ENCODE results near the gene POLR1D.

The POLR1D gene, protein sequence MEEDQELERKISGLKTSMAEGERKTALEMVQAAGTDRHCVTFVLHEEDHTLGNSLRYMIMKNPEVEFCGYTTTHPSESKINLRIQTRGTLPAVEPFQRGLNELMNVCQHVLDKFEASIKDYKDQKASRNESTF

DNA sequence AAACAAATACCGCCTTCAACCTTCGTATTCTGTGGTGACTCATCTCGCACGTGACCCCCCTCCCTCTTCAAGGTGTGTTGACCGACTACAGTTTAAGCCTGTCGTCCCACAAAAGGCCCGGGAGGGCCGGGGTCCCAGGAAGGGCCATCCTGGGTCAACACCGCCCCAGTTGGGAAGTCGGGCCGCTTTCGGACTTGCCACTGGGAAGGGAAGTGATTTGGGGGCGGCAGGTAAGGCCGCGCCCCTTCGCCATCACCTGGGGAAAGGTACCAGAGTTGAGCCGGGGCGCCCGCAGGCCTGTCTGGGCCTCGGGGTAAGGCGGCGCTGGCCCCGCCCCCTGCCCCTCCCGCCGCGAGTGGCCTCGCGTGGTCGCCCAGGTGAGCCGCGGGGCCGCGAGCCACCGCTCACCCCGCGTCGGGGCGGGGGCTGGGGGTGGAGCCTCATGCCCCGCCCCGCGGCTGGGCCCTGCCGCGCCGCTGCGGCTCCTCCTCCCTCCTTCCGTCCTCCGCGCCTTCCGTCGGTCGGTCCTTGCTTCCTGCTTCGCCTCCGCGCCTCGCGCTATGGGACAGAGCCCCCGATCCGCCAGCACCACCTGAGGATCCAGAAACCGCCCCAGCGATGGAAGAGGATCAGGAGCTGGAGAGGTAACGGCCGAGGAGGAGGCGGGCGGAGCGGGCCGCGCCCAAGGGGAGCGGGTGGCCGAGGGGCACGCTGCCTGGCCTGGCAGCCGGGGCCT, at the start of gene POLR1D:
TSS of gene POLR1D (plus strand) at position 527 of the 736 bp plus-strand sequence. CDS start at position 619, 92 bp downstream.
- peak; percentile 89 for DNase-seq (ENCODE audit: low read depth, low spot score)

DNA sequence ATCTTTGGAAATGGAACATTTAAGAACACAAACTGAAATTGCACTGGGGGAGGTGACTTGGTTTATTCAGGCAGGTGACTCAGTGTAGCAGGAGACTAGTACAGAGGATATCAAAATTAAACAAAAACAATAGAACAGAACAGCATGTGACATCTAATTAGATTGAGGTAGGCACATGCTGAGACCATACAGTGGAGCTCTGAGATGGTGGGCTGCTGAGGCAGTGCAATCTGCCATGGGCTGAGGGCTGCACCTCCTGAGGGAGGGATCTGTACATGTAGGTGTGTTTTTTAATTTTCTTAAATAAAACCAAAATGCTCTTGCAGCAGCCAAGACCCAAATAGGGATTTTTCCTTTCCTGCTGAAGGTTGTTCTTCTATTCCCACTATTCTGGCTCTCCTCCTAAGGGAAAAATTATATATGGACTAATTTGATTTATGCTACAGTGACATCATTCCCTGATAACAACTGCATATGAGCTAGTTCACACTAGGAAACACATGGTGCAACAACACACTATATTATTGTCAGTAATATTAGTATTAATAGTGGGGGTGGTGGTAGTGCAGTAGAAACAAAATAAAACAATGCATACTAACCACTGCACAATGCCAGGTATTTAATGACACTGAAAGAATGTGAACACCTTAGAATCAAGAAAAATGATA, 49.3 kb upstream of the POLR1D start:
- DNase-seq (ENCODE audit: low read depth, low spot score), result no peak

DNA sequence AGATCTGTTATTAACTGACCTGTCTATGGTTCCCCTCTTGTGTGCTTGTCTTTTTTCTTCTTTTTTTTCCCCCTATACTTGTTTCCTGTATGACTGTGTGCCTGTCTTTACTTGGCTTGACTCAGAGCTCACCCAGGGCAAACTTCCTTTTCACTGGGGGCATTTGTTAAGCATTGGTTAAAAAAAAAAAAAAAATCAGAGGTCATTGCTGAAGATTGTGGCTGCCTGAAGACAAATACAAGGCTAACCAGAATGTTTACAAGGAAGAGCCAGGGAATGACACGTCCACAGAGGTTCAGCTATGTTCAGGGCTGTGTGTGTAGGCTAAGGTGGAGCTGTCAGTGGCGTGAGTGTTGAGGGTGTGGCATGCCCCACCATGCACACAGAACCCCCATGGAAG, 48.4 kb upstream of the POLR1D start:
- peak; percentile 5 for DNase-seq (ENCODE audit: low read depth, low spot score)

DNA sequence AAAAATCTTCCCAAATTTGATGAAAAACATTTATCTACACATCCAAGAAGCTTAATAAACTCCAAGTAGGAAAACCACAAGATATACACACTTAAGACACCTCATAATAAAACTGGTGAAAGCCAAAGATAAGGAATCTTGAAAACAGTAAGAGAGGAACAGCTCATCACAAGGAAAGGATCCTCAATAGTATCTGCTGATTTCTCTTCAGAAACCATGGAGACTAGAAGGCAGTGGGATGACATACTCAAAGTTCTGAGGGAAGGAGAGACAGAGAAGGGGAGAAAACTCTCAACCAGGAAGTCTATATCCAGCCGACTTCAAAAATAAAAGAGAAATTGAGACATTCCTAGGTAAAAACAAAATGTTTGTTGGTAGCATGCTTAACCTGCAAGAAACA, 47.0 kb upstream of the POLR1D start:
- no peak for DNase-seq (ENCODE audit: low read depth, low spot score)

DNA sequence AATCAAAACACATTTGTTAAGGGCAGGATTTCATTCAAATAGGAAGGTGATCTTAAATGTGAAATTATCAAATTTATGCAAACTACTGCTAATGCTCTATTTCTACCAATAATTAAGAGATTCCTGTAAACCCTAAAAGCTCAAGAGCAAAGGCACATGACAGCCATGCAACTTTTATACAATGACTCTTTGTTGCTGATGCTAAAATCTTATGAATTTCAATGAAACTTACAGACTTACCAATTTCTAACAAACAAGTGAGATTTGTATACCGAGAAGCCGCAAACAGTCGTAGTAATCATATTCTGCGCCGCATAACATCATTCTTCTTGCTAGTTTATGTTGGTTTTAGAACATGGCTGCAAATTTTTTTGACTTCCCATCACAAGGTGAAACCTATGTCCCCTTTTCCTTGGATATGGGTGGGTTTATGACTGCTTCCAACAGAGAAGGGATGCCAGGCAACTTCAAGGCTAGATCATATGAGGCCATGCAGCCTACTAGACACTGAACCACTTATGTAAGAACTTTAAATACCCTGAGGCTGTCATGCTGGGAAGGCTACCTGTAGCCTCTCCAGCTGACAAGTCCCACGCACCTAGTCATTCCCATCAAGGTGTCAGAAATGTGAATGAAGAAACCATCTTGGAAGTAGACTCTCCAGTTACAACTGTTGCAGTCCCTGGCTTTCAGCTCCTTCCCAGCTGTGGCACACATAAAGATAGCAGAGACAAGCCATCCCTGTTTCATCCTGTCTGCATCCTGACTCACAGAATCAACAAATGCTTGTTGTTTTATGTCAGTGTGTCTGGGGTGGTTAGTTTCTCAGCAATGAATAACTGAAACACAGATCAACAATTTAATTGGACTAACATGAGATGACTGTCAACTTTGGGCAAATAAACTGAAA, 43.3 kb upstream of the POLR1D start:
- DNase-seq (ENCODE audit: low read depth, low spot score), result peak; percentile 8

DNA sequence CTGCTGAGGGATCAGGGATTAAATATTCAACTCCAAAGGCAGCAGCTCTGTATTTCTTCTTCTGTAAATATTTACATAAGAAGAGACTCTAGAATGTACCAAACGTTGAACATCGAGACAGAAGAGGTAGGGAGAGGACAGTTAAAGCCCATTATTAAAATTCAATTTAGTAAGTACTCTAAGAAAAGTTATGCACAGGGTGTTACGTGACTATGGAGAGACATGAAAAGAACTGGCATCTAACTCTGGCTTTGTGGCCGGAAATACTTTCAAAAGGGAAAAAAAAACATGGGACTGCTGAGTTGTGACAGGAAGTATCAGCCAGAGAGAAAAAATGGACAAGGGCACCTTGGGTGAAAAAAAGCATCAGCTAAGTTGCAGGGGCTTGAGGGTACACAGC, 38.0 kb upstream of the POLR1D start:
- DNase-seq (ENCODE audit: low read depth, low spot score), result no peak

DNA sequence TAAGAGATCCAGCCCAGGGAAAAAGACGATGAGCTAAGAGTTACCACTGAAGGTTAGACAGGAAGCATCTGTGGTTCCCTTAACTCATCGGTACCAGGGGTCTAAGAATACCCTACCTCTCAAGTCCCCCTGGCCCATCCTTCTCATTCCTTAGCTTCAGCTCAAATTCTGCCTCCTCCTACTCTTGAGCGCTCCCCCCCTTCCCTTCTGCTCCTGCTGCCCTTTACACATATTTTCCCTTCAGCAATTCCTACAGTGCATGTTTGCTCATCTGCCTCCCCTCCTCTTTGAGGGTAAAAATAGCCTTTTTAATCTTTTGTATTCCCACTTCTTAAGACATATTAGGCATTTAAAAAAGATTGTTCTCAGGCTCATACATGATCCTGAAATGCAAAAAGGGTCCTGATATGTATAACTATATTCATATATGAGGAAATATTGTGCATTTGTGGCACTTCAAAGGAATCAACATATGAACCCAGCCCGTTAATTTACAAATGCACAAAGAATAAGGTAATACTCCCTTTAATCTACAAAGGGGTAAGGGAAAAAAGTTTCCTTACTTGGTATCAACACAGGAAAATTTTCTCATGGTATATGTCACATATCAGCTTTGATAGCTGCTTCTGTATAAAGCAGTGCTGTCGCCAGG, 34.5 kb upstream of the POLR1D start:
- DNase-seq (ENCODE audit: low read depth, low spot score), result no peak

DNA sequence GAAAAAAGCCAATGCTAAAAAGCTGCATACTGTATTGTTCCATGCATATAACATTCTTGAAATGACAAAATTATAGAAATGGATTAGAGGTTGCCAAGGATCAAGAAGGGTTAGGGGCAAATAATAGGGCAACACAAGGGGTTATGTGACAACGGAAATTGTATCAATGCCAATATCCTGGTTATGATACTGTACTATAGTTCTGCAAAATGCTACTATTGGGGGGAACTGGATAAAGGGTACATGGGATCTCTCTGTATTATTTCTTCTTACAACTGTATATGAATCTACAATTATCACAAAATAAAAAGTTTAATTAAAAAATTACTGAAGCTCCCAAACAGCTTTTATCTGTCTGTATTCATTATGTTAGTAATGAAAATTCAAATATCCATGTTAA, 33.3 kb upstream of the POLR1D start:
- no peak for DNase-seq (ENCODE audit: low read depth, low spot score)

DNA sequence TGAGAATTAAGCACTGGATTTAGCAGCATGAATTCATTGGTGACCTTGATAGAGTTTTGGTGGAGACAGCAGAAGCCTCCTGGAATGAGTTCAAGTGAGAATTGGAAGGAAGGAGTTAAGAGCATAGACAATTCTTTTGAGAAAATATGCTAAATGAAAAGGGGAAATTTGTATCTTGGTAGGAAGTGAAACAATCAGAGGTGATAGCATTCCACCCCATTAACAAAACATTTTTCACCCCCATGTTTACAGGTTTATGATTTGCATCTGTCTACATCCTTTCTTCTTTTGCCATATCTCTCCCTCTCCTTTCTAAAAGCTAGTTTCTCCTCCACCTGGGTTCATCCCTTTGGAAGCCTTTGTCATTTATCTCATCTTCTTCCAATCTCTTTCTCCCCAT, 28.8 kb upstream of the POLR1D start:
- DNase-seq (ENCODE audit: low read depth, low spot score), result no peak

DNA sequence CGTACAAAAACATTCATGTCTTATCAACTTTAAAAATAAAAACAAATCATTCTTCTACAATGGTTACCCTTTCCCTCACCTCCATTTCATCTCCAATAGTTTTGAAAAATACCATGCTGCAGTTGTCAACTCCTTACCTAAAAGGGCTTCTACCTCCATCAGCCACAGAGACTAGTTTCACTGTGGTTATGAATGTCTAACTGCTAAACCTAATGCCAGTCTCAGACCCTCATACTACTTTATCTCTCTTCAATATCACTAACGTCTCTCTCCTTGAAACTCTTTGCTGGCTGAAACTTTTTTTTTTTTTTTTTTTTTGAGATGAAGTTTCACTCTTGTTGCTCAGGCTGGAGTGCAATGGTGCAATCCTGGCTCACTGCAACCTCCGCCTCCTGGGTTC, 28.4 kb upstream of the POLR1D start:
- no peak for DNase-seq (ENCODE audit: low read depth, low spot score)

DNA sequence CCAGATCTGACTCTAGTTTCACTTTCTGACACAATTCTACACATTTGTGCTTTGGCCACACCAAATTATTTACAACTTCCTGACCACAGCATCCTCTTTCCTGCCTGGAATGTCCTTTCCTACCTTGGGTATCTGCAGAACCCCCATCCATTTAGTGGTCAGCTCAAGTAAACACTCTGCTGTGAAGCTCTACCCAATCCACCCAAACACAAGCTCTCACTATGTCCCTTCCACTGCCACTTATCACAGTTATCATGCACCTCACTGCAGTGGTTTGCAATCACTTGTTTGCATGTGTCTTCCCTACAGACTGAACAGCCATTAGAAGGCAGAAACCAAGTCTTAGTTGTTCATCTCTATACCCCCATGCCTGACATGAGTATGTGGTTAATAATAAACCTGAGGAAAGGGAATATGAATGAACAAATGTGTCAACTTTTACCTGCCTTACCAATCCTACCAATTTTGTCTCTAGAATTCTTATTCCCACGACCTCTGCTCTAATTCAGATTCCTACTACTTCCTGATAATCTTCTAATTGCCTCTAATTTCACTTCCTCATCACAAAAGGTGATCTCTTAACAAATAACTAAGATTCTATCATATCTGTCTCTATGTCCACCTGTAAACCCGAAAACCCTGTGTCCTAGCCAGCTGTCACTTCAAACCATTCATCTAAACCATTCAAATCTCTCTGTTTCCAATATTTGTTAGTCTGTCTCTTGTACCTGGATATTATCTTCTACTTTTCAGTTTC, 26.5 kb upstream of the POLR1D start:
- DNase-seq (ENCODE audit: low read depth, low spot score), result no peak

DNA sequence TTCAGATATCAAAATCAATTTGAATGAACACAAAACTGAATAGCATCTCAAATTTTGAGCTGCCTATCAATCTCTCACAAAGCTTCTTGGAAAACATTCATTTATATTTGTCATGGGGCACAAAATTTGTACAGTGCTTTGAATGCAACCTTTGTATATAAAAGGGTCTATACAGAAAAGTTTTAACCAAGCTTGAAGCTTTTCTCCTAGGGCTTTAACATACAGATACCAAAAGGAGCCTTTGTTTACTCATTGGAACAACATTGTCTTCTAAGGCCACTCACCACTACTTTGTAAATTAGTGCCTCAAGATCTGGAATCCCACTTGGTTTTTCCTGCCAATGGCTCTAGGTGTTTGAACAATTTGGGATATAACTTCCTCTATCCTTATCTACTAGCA, 22.6 kb upstream of the POLR1D start:
- no peak for DNase-seq (ENCODE audit: low read depth, low spot score)

DNA sequence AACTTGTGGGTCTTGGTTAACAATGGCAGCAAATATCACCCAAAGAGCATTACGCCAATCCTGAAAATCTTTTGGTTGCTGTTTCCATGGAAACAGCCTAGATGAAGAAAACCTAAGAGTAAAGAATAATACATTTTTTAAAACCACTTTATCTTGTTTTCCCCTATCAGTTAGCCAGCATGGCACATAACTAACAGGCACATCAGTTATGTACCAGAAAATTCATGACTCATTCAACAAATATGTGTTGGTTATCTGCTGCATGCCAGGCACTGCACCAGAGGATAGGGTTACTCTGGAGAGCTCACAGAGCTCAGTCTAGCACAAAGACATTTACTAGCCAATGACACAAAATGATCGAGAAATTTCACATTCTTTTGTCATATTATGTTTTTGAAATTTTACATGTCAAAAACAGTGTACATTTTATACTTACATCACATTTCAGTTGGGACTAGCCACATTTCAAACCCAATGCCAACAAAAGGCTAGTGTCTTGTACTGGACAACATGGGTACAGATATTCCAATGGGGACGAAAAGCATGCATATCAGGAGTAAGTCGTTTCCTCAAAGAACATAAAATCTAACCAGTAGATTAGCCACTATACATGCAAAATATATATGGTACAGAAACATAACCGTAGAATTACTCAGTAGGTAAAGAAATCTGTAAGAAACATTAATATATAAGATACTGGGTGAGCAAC, 21.7 kb upstream of the POLR1D start:
- peak; percentile 15 for DNase-seq (ENCODE audit: low read depth, low spot score)

DNA sequence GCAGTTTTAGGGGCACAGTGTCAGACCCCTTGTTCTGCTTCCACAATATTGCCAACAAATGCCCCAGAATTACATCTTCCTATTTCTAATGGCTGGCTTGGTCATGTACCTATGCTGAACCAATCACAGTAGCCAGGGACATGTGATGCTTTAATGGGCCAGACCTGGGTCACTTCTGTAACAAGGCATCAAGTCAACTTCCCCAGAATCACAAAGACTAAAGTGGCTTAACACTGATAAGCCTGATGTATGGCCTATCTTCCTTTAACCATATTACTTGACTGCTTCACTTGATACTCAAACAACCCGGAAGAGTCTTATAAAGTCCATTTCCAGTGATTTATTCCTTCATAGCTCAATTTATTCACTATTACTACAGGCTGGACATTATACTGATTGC, 21.0 kb upstream of the POLR1D start:
- no peak for DNase-seq (ENCODE audit: low read depth, low spot score)

DNA sequence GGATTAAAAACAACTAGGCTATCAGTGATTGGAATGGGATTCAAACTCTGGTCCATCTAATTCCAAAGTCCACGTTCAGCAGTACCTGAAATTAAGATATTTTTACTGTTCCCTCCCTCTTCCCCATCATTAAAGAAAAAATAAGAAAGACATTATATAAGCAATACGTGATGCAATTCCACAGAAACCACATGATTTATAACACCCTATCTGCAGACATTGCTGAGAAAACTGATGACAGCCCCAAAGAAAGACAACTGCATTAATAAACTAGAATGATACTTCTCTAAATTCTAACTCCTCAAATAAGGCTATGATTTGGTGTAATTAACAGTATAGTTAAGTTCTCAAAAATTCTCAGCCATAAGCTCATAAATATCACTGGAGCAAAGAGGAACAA, 20.5 kb upstream of the POLR1D start:
- DNase-seq (ENCODE audit: low read depth, low spot score), result no peak

DNA sequence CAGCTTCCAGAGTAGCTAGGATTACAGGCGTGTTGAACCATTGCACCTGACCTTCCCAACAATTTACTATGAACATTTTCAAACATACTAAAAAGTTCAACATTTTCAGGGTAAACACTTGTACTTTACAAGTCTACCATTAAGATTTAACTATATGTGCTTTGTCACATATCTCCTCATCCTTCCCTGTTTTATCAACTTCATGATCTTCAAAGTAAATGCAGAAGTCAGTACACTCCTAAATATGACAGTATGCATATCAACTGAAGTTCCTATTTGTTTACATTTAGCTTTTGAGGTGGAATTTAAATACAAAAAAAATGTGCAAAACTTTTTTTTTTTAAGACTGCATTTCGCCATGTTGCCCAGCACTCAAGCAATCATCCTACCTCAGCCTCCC, 19.9 kb upstream of the POLR1D start:
- no peak for DNase-seq (ENCODE audit: low read depth, low spot score)

DNA sequence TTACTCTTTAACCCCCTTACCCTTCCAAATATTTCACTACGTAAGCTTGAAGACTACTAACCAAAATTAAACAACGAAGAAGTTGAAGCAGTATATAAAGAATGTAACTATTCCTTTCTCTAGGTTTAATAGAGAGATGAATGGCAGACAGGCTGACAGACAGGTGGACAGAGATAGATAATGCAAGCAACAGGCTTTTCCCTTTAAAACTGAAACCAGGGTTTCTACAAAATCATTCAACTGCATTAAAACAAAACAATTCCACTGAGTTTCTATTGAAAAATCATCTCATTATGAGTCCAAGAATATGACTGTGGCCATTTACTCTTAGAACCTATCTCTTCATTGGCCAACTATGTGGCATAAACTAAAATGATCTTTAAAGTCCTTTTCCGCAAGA, 16.6 kb upstream of the POLR1D start:
- no peak for DNase-seq (ENCODE audit: low read depth, low spot score)

DNA sequence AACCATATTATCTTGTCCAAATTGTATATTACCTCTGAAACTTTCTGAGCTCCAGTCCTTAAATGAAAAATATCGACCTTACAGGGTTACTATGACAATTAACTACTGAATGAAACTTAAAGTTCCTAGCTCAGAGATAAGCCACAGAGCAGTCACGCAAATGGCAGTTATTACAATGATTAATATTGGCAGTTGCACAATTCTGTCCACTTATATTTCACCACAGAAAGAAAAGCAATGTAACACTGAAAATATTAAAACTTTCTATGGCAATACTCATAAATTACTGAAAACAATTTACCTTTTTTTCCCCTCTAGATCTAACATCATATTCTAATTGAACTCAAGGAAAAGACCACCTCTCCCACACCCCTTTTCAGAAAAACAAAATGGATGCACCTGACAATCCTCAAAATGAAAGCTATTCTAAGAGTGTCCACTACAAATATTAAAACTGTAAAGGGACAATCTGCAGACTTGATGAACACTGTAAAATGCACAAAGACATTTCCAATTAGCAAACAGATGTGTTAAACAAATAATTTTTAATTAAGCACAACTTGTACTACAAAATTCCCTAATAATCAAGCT, 16.0 kb upstream of the POLR1D start:
- no peak for DNase-seq (ENCODE audit: low read depth, low spot score)

DNA sequence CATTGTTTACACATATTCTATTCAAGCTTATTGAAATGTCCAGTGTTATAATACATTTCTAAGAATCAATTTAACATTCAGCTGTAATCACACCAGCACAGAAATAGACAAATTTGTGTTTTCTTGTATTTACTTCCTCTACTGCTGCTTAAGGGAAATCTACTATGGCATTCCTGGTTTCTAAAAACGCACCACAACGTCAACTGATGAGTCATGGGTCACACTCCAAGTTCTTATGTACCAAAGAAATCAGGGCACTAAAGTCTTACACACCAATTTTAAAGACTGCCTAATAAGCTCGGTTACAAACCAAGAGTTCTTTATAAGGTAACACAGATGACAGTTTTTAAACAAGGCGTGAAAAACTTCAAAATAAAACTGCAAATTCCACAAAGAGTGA, 14.6 kb upstream of the POLR1D start:
- DNase-seq (ENCODE audit: low read depth, low spot score), result no peak

DNA sequence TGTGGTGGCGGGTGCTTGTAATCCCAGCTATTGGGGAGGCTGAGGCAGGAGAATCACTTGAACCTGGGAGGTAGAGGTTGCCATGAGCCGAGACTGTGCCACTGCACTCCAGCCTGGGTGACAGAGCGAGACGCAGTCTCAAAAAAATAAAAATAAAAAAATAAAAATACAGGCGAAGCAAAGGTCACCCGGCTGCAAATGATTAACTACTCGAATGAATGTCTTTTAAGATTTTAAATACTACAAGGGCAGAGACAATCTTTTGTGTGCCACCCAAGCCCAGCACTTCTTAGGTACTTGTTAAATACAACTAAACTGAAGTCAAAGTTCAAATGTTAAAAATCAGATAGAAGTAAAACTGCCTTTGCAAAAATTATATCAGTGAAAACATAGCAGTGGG, 8.1 kb upstream of the POLR1D start:
- DNase-seq (ENCODE audit: low read depth, low spot score), result no peak
